ENCODE results near the gene CLIC4. TPM values are rescaled to one million over a fixed set of nuclear protein-coding genes. Genes with fewer than 3 reads are reported as not detected.

The CLIC4 gene
- total and polyA plus RNA-seq, 2 donors (not counting 1 experiment from before 2014, with no cell fraction given) = 28.5 to 123 TPM

DNA sequence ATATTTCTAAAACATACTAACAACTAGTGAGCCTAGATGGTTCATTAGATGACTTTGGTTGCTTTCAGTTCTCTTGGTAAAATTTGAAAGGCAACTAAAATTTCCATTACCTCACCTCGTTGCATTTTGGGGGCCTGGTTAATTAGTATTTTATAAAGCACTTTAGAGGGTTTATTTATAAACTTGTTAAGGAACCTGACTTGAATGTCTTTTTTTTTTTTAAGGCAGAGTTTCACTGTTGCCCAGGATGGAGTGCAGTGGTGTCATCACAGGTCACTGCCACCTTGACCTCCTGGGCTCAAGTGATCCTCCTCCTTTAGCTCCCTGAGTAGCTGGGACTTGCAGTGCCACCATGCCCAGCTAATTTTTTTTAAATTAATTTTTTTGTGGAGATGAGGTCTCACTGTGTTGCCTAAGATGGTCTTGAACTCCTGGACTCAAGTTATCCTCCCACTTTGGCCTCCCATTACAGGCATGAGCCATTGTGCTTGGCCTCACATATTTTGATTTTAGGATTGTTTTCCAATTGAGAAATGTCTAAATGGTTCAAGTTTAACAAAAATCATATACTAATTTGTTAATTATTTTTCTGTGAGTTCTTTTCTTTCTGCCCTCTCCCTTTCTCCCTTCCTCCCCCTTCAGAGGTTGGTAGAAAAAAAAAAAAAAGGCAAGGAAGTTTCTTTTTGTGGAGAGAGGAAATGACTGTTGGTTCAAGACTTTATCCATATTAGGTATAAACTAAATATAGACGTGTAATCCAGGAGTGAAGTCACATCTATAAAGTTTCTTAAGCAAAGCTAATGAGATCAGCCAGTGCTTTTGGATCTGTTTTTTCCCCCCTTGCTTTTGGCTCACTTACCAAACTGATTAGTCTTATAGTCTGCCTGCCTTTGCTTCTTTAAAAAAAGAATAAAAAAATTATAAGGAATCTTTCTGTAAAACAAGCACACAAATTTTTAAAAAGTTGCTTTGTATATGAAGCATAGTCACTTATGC, 24.7 kb downstream of the CLIC4 start:
- Histone ChIP-seq H3K4me1 (ENCODE audit: control insufficient read depth in 2 of 2, insufficient read depth in 2 of 2, low read length in 2 of 2) (peaks cover 17% of the 10 kb centered on the region in 2 donors), H3K9me3 (ENCODE audit: control extremely low read depth in 1 of 3, control insufficient read depth in 2 of 3, insufficient read depth in 1 of 3, low read length in 2 of 3) (no peaks in the 10 kb centered on the region), H3K27me3 (replicated peaks in 1 of 4; ENCODE audit: control extremely low read depth in 1 of 4, control insufficient read depth in 3 of 4, insufficient read depth in 4 of 4, low read length in 3 of 4) (no peaks in the 10 kb centered on the region), H3K27ac (ENCODE audit: low read length in 2 of 2) (peak overlapping the region in 1 of 2 donors; percentile 61), H2AFZ (ENCODE audit: insufficient read depth, low read depth, low read length, poor library complexity, severe bottlenecking) (no peak overlapping the region), H3K36me3 (replicated peaks in 1 of 2; ENCODE audit: control extremely low read depth in 1 of 2, control insufficient read depth in 1 of 2, extremely low read depth in 1 of 2, insufficient read depth in 2 of 2, low read length in 1 of 2) (peaks cover 0 to 4% of the 10 kb centered on the region in 2 experiments), H3K4me3 (ENCODE audit: control extremely low read depth in 1 of 5, extremely low read depth in 1 of 5, insufficient read depth in 1 of 5, low read depth in 2 of 5, low read length in 4 of 5) (no peak overlapping the region), H3K9ac (ENCODE audit: low read length) (no peak overlapping the region), H3K79me2 (ENCODE audit: control insufficient read depth, insufficient read depth, low read length) (peaks cover 94% of the 10 kb centered on the region), H3K4me2 (replicated peaks; ENCODE audit: low read depth, low read length, poor library complexity, severe bottlenecking) (peak overlapping the region; percentile 15), H4K20me1 (ENCODE audit: control insufficient read depth, insufficient read depth, low read length, poor library complexity, severe bottlenecking) (peaks cover 78% of the 10 kb centered on the region)
- H3K27ac Mint-ChIP-seq = no peak overlapping the region
- no peak for DNase-seq
- H3K4me3 Mint-ChIP-seq = no peak overlapping the region
- no peaks in the 10 kb centered on the region for H3K27me3 Mint-ChIP-seq
- no peaks in the 10 kb centered on the region for H3K9me3 Mint-ChIP-seq (ENCODE audit: insufficient read depth)
- ChIA-PET POLR2A (interaction anchor here (0.5 to 1.1 kb wide), 4 partner anchors 12 to 28 kb away, joined by 3 to 4 read pairs (median 3); partner anchors contain the start of gene CLIC4), CTCF (interaction anchor here (3.9 kb wide), 1 partner anchor 81 kb away, joined by 16 read pairs; no protein-coding TSS in a partner anchor)
- intact Hi-C loops (cut with micrococcal nuclease) = no loop called here
- H3K4me1 Mint-ChIP-seq = peaks cover 53% of the 10 kb centered on the region
- peak; percentile 28 for ATAC-seq (ENCODE audit: low read depth)
- TF ChIP-seq, protein P1, sequence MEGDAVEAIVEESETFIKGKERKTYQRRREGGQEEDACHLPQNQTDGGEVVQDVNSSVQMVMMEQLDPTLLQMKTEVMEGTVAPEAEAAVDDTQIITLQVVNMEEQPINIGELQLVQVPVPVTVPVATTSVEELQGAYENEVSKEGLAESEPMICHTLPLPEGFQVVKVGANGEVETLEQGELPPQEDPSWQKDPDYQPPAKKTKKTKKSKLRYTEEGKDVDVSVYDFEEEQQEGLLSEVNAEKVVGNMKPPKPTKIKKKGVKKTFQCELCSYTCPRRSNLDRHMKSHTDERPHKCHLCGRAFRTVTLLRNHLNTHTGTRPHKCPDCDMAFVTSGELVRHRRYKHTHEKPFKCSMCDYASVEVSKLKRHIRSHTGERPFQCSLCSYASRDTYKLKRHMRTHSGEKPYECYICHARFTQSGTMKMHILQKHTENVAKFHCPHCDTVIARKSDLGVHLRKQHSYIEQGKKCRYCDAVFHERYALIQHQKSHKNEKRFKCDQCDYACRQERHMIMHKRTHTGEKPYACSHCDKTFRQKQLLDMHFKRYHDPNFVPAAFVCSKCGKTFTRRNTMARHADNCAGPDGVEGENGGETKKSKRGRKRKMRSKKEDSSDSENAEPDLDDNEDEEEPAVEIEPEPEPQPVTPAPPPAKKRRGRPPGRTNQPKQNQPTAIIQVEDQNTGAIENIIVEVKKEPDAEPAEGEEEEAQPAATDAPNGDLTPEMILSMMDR (IDR thresholded peaks at IDR 0.05) = no peak
- no peak for TF ChIP-seq EZH2 (IDR thresholded peaks at IDR 0.05; ENCODE audit: borderline replicate concordance, insufficient read depth, low read depth, low read length, poor library complexity, severe bottlenecking)
- WGBS (ENCODE audit: insufficient coverage) = 0% methylated on average over 1 of the region's 2 CpGs

Measured in B cell (primary cell).